ENCODE results near the gene SSBP3. TPM values are rescaled to one million over a fixed set of nuclear protein-coding genes. Genes with fewer than 3 reads are reported as not detected.

The SSBP3 gene
- total RNA-seq, 2 donors from 2014 or later, result 63.8 to 76.5 TPM

- no peaks in the 10 kb centered on the region for H3K9me3 ChIP-seq
- intact Hi-C loops (cut with DNase I), result no loop called here
- peak overlapping the region; percentile 38 for H3K27ac ChIP-seq
- DNase-seq, result no peak
- H3K36me3 ChIP-seq, result no peaks in the 10 kb centered on the region
- TF ChIP-seq, protein P1, sequence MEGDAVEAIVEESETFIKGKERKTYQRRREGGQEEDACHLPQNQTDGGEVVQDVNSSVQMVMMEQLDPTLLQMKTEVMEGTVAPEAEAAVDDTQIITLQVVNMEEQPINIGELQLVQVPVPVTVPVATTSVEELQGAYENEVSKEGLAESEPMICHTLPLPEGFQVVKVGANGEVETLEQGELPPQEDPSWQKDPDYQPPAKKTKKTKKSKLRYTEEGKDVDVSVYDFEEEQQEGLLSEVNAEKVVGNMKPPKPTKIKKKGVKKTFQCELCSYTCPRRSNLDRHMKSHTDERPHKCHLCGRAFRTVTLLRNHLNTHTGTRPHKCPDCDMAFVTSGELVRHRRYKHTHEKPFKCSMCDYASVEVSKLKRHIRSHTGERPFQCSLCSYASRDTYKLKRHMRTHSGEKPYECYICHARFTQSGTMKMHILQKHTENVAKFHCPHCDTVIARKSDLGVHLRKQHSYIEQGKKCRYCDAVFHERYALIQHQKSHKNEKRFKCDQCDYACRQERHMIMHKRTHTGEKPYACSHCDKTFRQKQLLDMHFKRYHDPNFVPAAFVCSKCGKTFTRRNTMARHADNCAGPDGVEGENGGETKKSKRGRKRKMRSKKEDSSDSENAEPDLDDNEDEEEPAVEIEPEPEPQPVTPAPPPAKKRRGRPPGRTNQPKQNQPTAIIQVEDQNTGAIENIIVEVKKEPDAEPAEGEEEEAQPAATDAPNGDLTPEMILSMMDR (IDR thresholded peaks at IDR 0.05), result no peak
- H3K4me3 ChIP-seq, result no peak overlapping the region
- H3K4me1 ChIP-seq, result peaks cover 20% of the 10 kb centered on the region
- H3K27me3 ChIP-seq, result no peaks in the 10 kb centered on the region
- peak overlapping the region in 1 of 2 donors; percentile 60 for H3K9ac ChIP-seq (ENCODE audit: low read depth in 2 of 2, low read length in 2 of 2)
Observed at GRCh38 chr1:54273795-54274163, 132.4 kb downstream of the SSBP3 start.

- H3K4me1 ChIP-seq, result peaks cover 15% of the 10 kb centered on the region
Observed at GRCh38 chr1:54273092-54273794, 133.0 kb downstream of the SSBP3 start.

DNA sequence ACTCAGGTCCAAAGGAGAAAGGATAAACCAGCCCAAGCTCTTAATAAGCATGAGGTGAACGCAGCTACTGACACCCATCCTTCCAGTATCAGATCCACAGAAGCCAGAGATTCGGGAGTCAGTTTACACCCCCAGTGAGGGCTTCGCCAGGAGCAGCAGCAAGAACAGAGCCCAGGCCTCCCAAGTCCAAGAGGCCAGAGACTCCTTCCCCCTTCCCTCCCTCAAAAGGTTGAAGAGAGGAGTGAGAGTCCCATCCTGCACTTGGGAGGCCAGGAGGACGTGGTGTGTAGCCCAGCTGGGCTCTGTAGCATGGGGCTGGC is 133.5 kb downstream of the SSBP3 start:
- intact Hi-C loops (cut with DNase I), result no loop called here
- Histone ChIP-seq H3K4me1 (peaks cover 11% of the 10 kb centered on the region), H3K4me3 (no peak overlapping the region), H3K27me3 (no peaks in the 10 kb centered on the region), H3K27ac (peak overlapping the region; percentile 38), H3K9ac (ENCODE audit: low read depth in 2 of 2, low read length in 2 of 2) (peak overlapping the region in 1 of 2 donors; percentile 16), H3K9me3 (no peaks in the 10 kb centered on the region), H3K36me3 (no peaks in the 10 kb centered on the region)
- TF ChIP-seq, protein P1 (IDR thresholded peaks at IDR 0.05), result no peak
- no peak for DNase-seq

More at GRCh38 chr1:54273092-54273794, 133.0 kb downstream of the SSBP3 start:
- intact Hi-C loops (cut with DNase I), result no loop called here
- H3K9me3 ChIP-seq, result no peaks in the 10 kb centered on the region
- H3K27ac ChIP-seq, result peak overlapping the region; percentile 38
- peak overlapping the region in 1 of 2 donors; percentile 60 for H3K9ac ChIP-seq (ENCODE audit: low read depth in 2 of 2, low read length in 2 of 2)
- no peaks in the 10 kb centered on the region for H3K36me3 ChIP-seq
- H3K4me3 ChIP-seq, result no peak overlapping the region
- TF ChIP-seq, protein P1 (IDR thresholded peaks at IDR 0.05), result no peak
- H3K27me3 ChIP-seq, result no peaks in the 10 kb centered on the region
- peak; percentile 48 for DNase-seq

DNA sequence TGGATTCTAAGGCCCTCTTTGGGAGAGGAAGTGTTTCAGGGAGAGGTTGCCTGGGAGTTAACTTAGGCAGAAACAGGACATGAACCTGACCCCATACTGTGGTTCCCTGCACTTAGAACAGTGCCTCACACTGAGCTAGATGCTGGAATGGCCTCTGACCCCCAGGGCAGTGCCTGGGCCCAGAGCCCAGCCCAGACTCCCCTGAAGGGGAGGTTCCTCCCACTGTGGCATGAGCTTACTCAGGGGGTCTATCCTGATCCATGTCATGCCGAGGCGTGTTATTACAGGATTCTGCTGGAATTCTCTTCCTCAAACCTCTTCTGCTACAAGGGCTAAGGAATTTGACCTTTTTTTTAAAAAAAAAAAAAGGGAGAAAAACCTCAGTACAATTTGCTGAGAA is 134.1 kb downstream of the SSBP3 start:
- Histone ChIP-seq H3K27me3 (no peaks in the 10 kb centered on the region), H3K4me1 (peaks cover 5% of the 10 kb centered on the region), H3K9ac (ENCODE audit: low read depth in 2 of 2, low read length in 2 of 2) (no peak overlapping the region), H3K27ac (no peak overlapping the region), H3K4me3 (no peak overlapping the region), H3K9me3 (no peaks in the 10 kb centered on the region), H3K36me3 (no peaks in the 10 kb centered on the region)
- DNase-seq, result no peak
- TF ChIP-seq, protein P1 (IDR thresholded peaks at IDR 0.05), result no peak
- intact Hi-C loops (cut with DNase I), result no loop called here

DNA sequence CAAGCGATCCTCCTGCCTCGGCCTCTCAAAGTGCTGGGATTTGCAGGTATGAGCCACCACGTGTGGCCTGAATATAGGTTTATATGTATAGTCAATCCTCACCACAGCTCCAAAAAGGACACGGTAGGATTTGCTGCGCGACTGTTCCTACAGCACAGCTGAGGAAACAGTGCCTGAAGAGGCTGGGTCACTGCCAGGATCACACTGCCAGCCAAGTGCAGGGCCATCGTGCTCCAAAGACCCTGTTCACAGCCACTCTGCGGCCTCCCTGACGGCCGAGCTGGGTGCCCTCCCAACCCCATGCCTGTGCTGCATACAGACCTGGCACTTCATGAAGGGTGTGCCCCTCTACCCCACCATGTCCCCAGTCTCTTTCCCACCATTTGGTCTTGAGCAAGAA is 134.9 kb downstream of the SSBP3 start:
- Histone ChIP-seq H3K36me3 (no peaks in the 10 kb centered on the region), H3K27me3 (no peaks in the 10 kb centered on the region), H3K4me1 (no peaks in the 10 kb centered on the region), H3K9me3 (no peaks in the 10 kb centered on the region), H3K4me3 (no peak overlapping the region), H3K9ac (ENCODE audit: low read depth in 2 of 2, low read length in 2 of 2) (no peak overlapping the region), H3K27ac (no peak overlapping the region)
- no peak for DNase-seq
- intact Hi-C loops (cut with DNase I), result no loop called here
- TF ChIP-seq, protein P1 (IDR thresholded peaks at IDR 0.05), result no peak
